Chondrocyte (in vitro differentiated cells): ENCODE results near the gene GRIN3A. TPM values are rescaled to one million over a fixed set of nuclear protein-coding genes. Genes with fewer than 3 reads are reported as not detected.

Source experiments
- DNase-seq: peaks from one replicate; pipeline ENCODE4 v3.0.0; 2021; ENCODE audit warnings: mixed read lengths, low spot score
- H3K27ac Mint-ChIP-seq: one replicate; pipeline ENCODE4 v1.8.0; 2021; ENCODE audit warnings: mild to moderate bottlenecking, moderate library complexity, mixed read lengths; ENCODE audit not compliant: unreplicated experiment
- H3K27me3 Mint-ChIP-seq: 2 replicates; pipeline ENCODE4 v1.8.0; 2021; ENCODE audit warnings: low read depth, mixed read lengths
- H3K36me3 Mint-ChIP-seq: 2 replicates; pipeline ENCODE4 v1.8.0; 2021; ENCODE audit warnings: low read depth, mixed read lengths
- H3K4me1 Mint-ChIP-seq: 2 replicates; pipeline ENCODE4 v1.8.0; 2021; ENCODE audit warnings: low read depth, mild to moderate bottlenecking, mixed read lengths
- H3K4me3 Mint-ChIP-seq: one replicate; pipeline ENCODE4 v1.8.0; 2021; ENCODE audit warnings: mild to moderate bottlenecking, moderate library complexity, mixed read lengths; ENCODE audit not compliant: unreplicated experiment
- H3K9me3 Mint-ChIP-seq: 2 replicates; pipeline ENCODE4 v1.8.0; 2021; ENCODE audit warnings: low read depth, mixed read lengths
- total RNA-seq: library from RNA; stranded (reverse); gene quantifications from 3 replicates; pipeline ENCODE4 v1.2.1, GENCODE V29; 2021
- TF ChIP-seq, protein P1 (sequence below): fragments of 200-600 bp; sonication (generic); IDR thresholded peaks from 2 replicates; pipeline ENCODE4 v1.5.0; 2021; ENCODE audit warnings: antibody characterized with exemption, mild to moderate bottlenecking, moderate library complexity

Gene GRIN3A
- total RNA-seq, 1 donor from 2014 or later, result not detected

DNA sequence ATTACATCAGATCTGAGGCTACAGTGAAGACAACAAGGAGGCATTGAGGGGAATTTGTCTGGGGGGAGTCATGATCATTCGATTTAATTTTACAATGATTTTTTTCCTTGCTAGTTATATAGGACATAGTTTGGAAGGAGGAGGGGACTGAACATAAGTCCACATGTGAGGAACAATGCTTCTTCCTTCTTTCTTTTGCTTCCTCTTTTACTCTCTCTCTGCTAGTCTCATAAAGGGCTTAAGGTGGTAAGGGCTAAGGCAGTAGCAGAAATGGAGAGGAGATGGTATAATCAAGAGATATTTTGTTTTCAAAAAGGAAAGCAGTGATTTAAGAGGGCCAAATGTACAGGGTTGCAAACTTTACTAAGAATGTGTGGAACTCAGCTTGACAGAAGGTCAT is 64.3 kb downstream of the GRIN3A start:
- Mint-ChIP-seq H3K27me3 (peaks cover 11% of the 10 kb centered on the region), H3K4me1 (no peaks in the 10 kb centered on the region), H3K27ac (no peak overlapping the region), H3K4me3 (no peak overlapping the region), H3K36me3 (no peaks in the 10 kb centered on the region), H3K9me3 (no peaks in the 10 kb centered on the region)
- no peak for DNase-seq
- TF ChIP-seq, protein P1, sequence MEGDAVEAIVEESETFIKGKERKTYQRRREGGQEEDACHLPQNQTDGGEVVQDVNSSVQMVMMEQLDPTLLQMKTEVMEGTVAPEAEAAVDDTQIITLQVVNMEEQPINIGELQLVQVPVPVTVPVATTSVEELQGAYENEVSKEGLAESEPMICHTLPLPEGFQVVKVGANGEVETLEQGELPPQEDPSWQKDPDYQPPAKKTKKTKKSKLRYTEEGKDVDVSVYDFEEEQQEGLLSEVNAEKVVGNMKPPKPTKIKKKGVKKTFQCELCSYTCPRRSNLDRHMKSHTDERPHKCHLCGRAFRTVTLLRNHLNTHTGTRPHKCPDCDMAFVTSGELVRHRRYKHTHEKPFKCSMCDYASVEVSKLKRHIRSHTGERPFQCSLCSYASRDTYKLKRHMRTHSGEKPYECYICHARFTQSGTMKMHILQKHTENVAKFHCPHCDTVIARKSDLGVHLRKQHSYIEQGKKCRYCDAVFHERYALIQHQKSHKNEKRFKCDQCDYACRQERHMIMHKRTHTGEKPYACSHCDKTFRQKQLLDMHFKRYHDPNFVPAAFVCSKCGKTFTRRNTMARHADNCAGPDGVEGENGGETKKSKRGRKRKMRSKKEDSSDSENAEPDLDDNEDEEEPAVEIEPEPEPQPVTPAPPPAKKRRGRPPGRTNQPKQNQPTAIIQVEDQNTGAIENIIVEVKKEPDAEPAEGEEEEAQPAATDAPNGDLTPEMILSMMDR, result no peak

DNA sequence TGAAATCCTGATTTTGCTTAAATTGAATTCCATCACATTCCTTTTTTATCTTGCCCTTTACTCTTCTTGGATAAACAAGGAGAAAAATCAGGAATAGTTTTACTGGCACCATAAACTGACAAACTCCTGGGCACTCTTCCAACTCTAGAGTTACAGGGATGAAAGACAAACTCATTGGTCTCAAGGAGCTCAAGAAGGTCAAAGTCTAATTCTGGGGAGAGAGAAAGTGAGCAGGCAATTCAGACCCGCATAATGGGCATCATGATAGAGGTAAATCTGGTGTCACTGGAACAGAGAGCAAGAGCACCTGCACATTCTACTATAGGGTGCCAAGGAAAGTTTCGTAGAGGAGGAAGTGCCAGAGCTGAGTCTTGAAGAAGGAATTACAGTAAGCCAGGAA is 64.8 kb downstream of the GRIN3A start:
- Mint-ChIP-seq H3K27ac (no peak overlapping the region), H3K4me3 (no peak overlapping the region), H3K9me3 (no peaks in the 10 kb centered on the region), H3K27me3 (peaks cover 8% of the 10 kb centered on the region), H3K36me3 (no peaks in the 10 kb centered on the region), H3K4me1 (no peaks in the 10 kb centered on the region)
- DNase-seq, result no peak
- TF ChIP-seq, protein P1, result no peak

DNA sequence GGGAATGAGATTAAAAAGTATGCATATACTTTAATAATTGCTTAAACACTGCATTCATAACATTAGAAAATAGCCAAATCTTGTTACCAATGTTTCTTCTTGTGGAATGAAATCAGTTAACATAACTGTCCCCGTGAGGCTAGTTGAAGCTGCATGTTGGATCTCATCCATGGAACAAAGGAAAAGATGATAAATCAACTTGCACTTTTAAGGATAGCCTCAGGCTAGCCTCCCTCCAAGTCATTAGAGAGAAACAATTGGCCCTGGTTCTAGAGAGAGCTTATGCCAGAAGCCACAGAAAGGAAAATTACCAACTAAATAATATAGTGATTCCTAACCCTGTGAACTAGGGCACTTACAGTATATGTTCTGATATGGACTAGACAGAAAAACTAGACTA is 66.9 kb downstream of the GRIN3A start:
- no peak for DNase-seq
- TF ChIP-seq, protein P1, result no peak
- no peaks in the 10 kb centered on the region for H3K36me3 Mint-ChIP-seq
- no peaks in the 10 kb centered on the region for H3K27me3 Mint-ChIP-seq
- H3K27ac Mint-ChIP-seq, result no peak overlapping the region
- H3K4me3 Mint-ChIP-seq, result no peak overlapping the region
- no peaks in the 10 kb centered on the region for H3K4me1 Mint-ChIP-seq
- no peaks in the 10 kb centered on the region for H3K9me3 Mint-ChIP-seq

DNA sequence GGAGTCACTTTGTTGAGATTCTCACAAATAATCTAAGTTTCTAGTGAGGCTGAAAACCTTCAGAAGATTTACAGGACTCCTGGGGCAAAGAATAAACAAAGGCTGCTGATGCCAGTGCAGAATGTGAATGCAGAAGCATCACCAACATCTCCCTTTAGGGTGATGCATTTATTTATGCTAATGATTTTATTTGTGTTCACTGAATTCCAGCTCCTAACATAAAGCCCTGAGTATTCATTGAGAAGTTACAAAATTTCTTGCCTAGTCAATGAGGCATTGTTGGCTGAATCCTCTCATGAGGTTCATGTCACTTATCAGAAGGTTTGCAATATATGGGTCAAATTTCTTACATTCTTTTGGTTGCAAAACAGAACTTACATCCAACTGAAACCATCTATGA is 70.0 kb downstream of the GRIN3A start:
- H3K4me3 Mint-ChIP-seq, result no peak overlapping the region
- H3K36me3 Mint-ChIP-seq, result no peaks in the 10 kb centered on the region
- TF ChIP-seq, protein P1, result no peak
- H3K9me3 Mint-ChIP-seq, result no peaks in the 10 kb centered on the region
- peaks cover 3% of the 10 kb centered on the region for H3K27me3 Mint-ChIP-seq
- DNase-seq, result no peak
- no peak overlapping the region for H3K27ac Mint-ChIP-seq
- no peaks in the 10 kb centered on the region for H3K4me1 Mint-ChIP-seq

DNA sequence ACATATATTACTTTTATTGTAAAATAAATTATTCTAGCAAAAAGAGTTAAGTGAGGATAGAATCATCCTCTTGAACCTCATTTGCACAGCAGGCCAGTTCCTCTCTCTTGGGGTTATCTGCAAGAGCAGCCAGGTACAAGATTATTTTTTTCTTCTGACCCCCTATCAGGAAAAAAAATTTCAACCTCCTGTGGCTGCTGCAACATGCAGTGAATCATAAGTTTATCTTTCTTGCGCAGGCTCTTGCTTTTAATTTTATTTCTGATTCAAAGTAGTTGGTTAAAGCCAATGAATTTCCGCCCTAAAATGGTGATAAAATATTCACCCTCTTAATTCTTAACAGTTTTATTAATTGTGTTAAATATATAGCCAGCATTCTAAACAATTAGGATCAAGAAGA is 74.0 kb downstream of the GRIN3A start:
- Mint-ChIP-seq H3K27me3 (peaks cover 7% of the 10 kb centered on the region), H3K36me3 (no peaks in the 10 kb centered on the region), H3K4me1 (no peaks in the 10 kb centered on the region), H3K27ac (no peak overlapping the region), H3K4me3 (no peak overlapping the region), H3K9me3 (no peaks in the 10 kb centered on the region)
- no peak for DNase-seq
- TF ChIP-seq, protein P1, result no peak
